HG03095 (cell line): ENCODE data around the gene UCP3.
"Not testable (repeated sequence)": the region's sequence is repeated elsewhere in the genome, so short reads cannot be mapped to it uniquely, and the experiment has no call there.

Experiments used
- ATAC-seq: cut with Tn5 transposase; IDR thresholded peaks from one replicate; pipeline ENCODE4 v1.9.1; 2021; ENCODE audit warnings: moderate library complexity; ENCODE audit not compliant: unreplicated experiment

UCP3 gene

DNA sequence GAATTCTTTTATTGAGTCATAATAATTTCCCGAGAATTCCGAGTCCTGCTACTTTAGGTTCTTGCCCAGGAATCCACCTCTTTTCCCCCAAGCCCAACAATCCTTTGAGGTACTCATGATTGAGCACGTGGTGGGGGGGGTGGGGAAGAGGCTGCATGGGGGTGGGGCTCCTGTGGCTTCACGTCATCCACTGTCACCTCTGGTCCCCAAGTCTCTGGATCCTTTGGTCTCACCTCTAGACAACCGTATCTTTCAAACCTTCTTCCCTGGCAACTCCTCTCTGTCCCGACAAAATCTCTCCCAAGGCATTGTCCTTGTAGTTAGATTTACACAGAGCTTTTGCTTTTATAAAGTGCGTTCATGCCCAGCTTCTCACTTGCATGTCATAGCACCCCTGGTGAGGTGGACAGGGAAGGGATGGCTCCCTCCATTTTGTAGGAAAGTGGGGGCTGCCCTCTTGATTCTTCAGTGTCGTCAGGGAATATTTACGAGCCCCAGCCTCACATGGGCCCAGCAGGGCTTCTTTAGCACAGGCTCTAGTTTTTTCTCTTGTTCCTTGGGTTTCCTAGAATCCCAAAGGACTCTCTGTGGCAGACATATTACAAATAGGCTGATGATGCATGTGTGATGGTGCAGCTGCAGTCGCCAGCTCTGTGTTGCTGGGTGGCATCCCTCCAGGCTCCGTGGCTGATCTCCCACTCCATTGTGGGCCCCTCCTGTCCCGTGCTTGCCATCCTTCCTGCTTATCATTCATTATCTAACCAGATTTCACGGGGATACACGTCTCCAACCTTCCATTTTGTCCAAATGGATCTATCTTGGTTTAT lies 8.4 kb downstream of the UCP3 start:
- no peak for ATAC-seq

DNA sequence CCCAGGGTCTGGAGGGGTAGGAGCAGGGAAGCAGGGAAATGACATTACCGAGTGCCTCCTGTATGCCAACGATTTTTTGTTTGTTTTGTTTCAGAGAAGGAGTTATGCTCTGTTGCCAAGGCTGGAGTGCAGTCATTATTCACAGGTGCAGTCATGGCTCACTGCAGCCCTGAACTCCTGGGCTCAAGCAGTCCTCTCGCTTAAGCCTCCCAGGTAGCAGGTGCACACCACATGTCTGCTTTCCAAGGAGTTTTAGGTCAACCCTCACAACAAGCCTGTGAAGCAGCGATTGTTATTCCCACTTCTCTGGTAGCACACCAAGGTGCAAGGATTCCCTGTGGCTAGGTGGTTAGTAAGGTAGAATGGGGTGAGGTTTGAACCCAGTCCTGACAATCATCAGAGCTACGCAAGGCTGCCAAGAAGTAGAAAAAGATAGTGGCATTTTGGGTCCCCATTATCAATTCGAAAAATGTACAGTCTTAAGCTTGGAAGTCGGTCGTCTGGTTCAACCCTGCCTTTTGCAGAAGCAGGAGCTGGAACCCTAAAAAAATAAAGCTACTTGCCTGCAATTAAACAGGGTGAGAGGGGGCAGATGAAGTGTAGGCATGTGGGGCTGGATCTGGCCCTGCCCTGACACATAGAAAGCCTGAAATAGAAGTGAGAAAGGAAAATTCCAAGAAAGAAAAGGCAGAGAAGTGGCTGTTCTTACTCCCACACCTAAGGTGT lies 9.1 kb downstream of the UCP3 start:
- no peak for ATAC-seq

DNA sequence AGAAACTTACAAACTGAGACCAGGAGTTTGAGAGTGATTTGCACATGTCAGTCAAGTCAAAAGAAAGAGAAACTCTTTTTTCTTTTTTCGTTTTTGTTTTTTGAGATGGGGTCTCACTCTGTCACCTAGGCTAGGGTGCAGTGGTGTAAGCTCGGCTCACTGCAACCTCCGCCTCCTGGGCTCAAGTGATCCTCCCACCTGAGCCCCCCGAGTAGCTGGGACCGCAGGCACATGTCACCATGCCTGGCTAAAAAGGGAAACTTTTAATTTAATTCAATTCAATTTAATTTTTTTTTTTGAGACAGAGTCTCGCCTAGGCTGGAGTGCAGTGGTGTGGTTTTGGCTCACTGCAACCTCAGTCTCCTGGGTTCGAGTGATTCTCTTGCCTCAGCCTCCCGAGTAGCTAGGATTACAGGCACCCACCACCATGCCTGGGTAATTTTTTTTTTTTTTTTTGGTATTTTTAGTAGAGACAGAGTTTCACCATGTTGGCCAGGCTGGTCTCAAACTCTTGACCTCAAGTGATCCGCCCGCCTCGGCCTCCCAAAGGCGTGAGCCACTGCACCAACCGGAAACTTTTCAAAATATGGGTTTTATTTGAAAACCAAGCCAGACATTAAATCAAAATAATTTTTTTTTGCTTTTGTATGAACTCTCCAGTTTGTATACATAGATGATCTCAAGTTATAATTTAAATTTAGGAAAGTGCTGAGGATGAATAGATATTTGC lies 9.9 kb downstream of the UCP3 start:
- no peak for ATAC-seq

DNA sequence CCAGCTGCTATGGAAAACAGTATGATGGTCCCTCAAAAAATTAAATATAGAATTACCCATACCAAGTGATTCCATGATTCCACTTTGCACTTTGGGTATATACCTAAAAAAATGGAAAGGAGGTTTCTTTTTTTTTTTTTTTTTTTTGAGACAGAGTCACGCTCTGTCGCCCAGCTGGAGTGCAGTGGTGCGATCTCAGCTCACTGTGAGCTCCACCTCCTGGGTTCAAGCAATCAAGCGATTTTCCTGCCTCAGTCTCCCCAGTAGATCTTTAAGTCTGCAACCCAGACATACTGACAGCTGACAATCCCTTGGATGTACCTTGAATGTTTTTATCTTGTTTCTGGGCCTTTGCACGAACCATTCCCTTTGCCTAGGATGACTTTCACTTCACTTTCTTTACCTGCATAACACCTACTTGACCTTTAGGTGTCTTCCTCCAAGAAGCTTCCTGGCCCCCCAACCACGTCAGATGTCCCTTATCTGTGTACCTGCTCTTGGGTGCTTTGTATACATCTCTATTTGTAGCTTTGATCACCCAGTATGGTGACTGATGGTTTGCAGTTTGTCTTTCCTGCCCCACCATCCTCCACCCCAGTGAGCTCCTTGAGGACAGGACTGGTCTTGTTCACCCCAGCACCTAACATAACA lies 11.6 kb downstream of the UCP3 start:
- no peak for ATAC-seq

DNA sequence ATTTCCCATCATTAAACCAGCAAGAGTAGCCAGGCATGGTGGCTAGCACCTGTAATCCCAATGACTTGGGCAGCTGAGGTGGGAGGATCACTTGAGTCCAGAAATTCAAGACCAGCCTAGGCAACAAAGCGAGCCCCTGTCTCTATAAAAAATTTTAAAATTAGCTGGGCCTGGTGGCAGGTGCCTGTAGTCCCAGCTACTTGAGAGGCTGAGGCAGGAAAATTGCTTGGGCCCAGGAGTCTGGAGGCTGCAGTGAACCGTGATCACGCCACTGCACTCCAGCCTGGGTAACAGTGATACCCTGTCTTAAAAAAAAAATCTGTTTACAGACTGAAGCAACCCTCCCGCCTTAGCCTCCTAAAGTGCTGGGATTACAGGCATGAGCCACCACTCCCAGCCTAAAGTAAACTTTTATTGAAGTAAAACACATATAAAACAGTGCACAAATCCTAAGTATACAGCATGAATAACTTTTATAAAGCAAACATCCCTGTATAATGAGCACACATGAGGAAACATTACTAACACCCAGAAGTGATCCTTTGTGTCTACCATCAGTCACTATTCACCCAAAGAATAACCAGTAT lies 12.6 kb downstream of the UCP3 start:
- no peak for ATAC-seq

DNA sequence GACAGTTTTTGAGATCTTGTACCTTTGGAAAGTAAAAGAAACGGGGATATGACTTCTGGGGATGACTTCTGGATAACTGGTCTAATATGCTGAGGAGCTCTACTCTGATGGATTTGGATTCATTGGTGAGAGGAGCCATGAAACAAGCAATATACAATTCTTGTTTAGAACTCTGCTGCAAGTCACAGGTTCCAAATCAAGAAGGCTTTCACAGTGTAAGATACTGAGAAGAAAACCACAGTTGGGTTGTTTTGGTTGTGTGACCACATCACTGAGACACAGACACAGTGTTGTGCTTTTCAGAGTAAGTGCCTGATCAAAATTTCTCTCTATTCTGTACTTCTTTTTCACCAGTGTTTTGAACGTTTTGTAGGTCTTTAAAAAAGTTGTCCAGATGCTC lies 13.2 kb downstream of the UCP3 start:
- peak; percentile 53 for ATAC-seq

DNA sequence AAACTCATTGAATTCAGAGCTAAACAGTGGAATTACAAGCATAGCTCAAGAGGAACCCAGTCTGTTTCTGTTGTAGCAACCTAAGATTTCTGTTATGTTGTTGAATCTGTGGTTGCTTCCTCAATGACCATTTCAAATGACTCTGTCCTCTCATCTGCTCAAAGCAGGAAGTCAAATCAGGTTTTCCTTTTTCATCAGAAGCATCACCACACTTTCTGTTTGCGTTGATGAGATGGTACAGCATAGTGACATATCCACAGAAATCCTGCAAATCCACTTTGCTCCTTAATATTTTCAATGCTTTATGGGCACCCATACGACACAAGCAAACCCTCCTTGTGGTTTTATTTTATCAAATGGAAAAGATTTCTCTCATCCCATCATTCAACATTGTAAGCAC lies 13.6 kb downstream of the UCP3 start:
- ATAC-seq: no peak

DNA sequence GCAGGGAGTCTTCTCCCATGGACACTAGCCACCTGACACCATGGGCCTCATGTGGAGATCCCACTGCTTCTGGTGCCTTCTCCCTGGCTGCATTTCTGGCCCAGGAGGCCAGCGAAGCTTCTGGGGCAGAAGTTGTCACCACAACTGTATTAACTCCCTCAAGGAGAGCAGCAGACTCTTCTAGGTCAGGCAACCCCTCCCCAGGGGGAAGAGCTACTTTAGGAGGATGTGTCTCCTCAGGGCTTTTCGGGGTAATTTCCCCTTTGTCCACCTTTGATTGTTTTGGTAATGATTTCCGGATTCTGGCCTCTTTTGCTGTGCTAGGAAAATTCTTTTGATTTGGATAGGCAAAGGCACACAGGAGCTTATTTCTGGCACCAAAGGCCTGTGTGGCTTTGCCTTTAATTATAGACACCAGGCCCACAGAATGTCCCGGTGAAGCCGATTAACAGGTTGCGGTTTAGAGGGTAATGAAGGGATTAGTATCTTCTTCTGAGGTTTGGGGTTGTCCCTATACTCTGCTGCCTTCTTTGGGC lies 17.3 kb downstream of the UCP3 start:
- no peak for ATAC-seq

DNA sequence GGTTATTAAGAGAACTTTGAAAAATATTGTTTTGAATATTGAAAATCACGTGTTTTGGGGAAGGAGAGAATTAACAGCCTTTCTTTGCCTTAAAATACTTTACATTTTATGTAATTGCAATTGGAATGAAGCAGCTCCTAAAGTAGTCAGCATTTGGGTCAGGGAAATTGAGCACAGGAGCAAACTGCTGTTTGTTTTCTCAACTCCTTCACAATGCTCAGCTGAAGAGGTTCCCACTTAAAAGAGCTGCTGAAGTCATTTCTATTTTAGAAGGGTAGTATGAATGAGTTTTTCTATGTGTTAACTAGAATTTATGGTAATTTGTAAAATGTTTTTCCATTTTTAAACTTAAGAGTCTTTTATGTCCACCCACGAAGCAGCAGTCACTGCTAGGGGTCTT lies 18.2 kb downstream of the UCP3 start:
- ATAC-seq: no peak

DNA sequence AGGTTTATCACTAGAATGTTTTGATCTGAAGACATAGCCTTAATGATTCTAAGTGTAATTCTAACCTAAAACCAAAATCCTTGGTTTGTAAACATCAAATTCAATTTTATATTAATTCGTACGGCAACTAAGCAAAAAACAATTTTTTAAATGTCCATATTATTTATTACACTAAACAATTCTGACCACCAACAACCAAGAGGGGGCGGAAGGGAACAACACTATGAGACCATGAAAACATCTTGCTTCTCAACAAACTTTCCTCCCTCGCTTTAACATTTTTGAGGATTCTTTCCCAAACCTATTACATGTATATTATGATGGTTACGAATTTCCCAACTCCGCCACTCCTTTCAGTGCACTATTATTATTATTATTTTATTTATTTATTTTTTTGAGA lies 19.7 kb downstream of the UCP3 start:
- no peak for ATAC-seq

DNA sequence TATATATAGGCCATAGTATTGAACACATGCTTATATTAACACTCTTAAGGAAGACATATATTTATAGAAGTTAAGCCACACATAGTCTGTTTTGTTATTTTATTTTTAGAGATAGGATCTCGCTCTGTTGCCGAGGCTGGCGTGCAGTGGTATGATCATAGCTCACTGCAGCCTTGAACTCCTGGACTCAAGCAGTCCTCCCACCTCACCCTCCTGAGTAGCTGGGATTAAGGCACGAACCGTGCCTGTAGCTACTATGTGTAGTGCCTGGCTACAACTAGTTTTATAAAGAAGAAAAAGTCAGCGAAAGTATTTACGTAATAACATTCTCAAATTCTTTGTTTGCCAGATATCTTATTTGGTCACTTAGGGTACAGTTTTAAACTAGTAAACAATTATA lies 20.7 kb downstream of the UCP3 start:
- no peak for ATAC-seq

DNA sequence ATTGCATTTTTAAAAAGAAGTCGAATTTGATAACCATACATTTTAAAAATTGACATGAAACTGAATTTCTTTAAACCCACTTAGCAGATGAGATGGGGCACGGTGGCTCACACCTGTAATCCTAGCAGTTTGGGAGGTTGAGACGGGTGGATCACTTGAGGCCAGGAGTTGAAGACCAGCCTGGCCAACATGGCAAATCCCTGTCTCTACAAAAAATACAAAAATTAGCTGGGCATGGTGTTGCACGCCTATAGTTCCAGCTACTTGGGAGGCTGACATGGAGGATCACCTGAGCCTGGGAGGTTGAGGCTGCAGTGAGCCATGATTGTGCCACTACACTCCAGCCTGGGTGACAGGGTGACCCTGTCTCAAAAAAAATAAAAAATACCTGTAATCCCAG lies 23.2 kb downstream of the UCP3 start:
- ATAC-seq: not testable (repeated sequence)

DNA sequence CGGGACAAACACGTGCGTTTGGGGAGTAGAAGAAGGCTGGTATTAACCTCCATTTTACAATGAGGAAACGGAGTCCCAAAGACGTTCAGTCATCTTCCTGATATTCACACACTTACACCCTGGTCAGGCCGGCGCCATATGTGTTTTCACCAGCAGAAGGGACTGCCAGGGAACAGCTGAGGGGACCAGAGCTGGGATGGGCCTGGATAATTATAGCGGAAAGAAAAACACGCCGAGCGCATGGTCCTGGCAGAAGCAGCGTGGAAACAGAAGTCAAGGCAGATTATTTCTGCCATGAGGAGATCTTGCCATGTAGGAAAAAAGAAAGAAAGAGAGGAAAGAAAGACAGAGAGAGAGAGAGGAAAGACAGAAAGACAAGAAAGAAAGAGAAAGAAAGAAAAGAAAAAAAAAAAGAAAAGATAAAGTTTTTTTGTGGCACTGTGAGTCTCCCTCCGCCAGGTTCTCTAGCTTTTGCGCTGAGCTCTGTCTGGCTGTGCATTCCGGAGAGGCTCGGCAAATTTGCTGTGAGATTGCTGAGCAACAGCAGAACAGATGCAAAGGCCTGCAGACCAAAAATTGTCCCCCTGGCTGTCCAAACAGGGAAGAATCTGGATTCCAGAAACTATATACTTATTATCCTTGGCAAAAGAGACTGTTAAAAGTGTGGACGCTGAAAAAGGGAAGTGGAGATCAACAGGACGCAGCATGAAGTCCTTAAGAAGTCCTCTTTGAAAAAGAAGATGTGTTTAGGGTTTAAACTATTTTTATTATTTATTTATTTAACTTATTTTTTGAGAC lies 24.9 kb downstream of the UCP3 start:
- ATAC-seq: no peak

DNA sequence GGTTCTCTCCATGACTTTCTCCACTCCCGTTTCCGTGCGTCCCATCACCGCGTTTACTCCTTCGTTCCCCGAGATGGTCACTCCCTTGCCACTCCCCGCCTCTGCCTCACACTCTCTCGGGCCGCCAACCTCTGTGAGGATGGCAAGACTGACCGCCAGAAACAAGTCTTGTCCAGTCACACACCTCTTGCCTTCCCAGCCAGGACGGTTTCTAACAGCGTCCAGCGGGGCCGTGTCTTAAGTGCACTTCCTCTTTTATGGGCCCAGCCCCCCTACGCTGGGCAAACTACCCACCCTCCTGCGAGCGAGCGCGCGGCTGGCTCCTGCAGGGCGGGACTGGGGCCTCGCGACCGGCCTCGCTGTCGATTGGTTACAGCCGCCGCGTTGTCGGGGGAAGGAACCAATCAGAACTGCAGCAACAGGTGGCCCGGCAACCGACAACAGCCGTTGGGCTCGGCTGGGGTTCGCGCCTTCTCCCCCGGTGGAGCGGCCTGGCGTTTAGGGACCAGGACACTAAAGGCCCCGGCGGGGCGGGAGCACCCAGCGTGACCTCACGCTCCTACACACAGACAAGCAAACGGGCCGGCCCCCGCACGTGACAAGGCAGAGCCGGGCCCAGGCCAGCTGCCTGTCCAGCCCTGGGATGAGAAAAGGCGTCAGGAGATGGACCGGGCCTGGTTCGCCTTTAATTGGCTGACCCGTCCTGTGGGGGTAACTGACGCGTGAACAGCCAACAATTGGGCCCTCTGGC lies 25.7 kb downstream of the UCP3 start:
- ATAC-seq: peak; percentile 69

DNA sequence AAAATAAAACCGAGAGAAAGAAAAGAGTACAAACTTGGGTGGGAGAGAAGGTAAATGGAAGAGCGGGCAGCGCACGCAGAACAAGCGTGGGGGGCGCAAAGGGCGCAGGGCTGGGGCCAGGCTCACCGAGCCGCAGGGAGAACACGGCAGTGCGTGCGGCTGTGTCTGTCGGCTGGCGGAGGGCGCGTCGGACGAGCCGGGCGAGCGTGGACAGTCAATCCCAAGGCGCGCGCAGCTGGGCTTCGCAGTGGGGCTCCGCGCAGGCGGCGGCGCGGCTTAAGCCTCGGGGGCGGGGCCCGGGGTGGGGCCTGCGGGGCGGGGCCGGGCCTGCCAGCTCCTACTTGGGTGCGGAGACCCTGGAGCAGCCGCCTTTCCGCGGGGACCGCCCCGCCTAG lies 26.3 kb downstream of the UCP3 start, which contains the start of gene UCP2:
TSS of gene UCP2 (minus strand) at position 249 of the 395 bp plus-strand sequence. CDS start 4,465 bp downstream, outside the sequence.
- ATAC-seq: peak; percentile 45

DNA sequence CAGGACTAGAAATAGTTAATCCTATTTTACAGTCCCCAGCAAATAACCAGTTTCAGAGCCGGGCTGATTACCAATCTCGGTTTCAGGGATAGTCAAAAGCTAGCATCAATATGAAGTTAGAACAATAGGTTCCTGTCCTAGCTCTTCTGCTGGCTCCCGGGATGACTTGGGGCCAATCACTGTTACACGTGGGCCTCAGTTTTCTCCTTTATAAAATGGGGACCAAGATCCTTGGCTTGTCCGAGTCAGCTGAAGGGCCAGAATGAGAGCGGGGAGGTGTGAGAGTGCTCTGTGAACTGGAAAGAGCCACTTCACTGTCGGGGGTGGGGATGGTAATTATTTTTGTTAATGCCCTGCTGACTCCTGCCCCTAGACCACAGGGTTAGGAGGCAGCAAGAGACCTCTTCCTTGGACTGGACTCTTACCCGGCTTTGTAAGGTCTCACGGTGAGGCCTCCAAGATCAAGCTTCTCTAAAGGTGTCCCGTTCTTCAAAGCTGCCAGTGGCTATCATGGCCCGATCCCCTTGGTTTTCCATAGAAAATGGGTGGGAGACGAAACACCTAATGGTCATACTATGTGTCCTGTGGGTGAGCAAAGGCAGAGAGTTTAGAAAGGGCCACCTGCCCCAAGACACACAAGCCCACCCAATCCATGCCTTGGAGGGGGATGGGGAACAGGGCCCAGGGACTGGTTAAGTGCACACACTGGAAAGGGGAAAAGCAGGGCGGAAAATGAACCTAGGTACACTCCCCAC lies 27.7 kb downstream of the UCP3 start:
- ATAC-seq: no peak

DNA sequence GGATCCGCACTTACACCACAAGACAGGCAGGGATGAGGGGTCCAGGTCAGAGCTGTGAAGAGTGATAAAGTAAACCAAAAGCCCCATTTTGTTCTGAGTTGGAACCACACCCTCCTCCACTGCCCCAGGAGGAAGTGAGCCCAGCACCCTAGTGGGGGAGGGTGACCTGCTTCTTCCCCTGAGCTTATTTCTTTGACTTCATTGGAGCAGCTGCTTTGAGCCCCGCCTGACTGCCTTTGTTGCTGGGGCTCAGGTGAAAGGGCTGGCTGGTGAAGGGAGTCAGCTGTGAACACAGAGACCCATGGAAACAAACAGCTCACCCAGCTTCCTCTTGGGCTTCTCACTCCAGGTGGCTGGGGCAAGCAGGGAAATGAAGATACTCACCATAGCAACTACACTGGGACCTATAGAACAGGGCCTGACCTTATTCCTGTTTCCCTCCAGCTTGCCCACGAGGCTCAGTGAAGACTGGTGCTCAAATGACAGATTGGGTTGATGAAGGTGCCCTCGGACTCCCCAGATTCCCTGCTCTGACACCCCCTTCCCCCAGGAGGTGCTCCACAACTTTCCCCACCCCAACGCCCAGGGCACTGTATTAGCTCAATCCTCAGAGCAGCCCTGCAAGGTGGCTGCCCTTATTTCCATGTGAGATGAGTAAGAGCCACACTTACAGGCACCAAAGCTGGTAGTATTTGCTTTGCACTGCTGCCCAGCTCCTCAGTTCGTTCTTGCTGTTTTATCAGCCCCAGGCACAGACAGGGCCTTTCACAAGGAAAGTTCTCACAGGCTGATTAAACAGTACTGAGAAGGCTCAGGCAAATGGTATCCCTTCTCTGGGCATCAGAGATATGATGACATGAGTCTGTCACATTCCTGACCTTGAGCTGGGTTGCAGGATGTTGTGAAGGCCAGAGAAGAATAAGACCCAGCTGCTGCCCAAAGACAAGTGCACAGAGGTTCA lies 28.6 kb downstream of the UCP3 start:
- ATAC-seq: peak; percentile 41
